H1 (cell line): ENCODE data around the gene STAP2. TPM values are rescaled to one million over a fixed set of nuclear protein-coding genes. Genes with fewer than 3 reads are reported as not detected.
A peak's percentile ranks its signal among the peaks of the same experiment; 100 is the strongest.

Experiments used
- CTCF ChIA-PET: fragments of 300-600 bp; sonication (Branson Sonifier 250); formaldehyde crosslinking; loops from one replicate; lab custom pipeline; 2021; ENCODE audit not compliant: partially characterized antibody; lab: Charles Lee
- POLR2A ChIA-PET: fragments of 300-600 bp; sonication (Branson Sonifier 250); formaldehyde crosslinking; loops from one replicate; lab custom pipeline; 2021; ENCODE audit warnings: inconsistent platforms; ENCODE audit not compliant: partially characterized antibody; lab: Charles Lee
- DNase-seq, 2 experiments: peaks; one replicate each; pipeline versions ENCODE4 v3.0.0 to v3.0.0-alpha.2; 2010 to 2022; ENCODE audit warnings: low spot score in 2 of 2, low read depth in 1 of 2, mixed read lengths in 1 of 2
- FAIRE-seq: peaks from 2 replicates; lab custom pipeline; 2011; peaks lifted over from hg19 to GRCh38; lab: Jason Lieb, UNC
- H2AFZ ChIP-seq: 2 replicates; pipeline ENCODE4 v1.8.1; 2012; ENCODE audit warnings: low read length, inconsistent platforms
- H2AK5ac ChIP-seq: 2 replicates; pipeline ENCODE4 v1.6.1; 2013; ENCODE audit warnings: low read depth, low read length
- H2BK120ac ChIP-seq: replicated peaks from 2 replicates; pipeline ENCODE3; 2013; ENCODE audit warnings: low read depth, low read length, inconsistent platforms
- H2BK12ac ChIP-seq: 2 replicates; pipeline ENCODE4 v1.6.1; 2013; ENCODE audit warnings: low read depth, low read length
- H2BK15ac ChIP-seq: 2 replicates; pipeline ENCODE4 v1.6.1; 2013; ENCODE audit warnings: low read length
- H2BK20ac ChIP-seq: 2 replicates; pipeline ENCODE4 v1.6.1; 2013; ENCODE audit warnings: low read length
- H2BK5ac ChIP-seq: 2 replicates; pipeline ENCODE4 v1.6.1; 2013; ENCODE audit warnings: low read depth, low read length
- H3K14ac ChIP-seq: 2 replicates; pipeline ENCODE4 v1.6.1; 2013; ENCODE audit warnings: inconsistent platforms; ENCODE audit not compliant: insufficient read length
- H3K18ac ChIP-seq: 2 replicates; pipeline ENCODE4 v1.6.1; 2013; ENCODE audit warnings: low read length; ENCODE audit errors: extremely low read depth
- H3K23ac ChIP-seq: 2 replicates; pipeline ENCODE4 v1.6.1; 2013; ENCODE audit warnings: inconsistent platforms; ENCODE audit not compliant: insufficient read length
- H3K23me2 ChIP-seq: 2 replicates; pipeline ENCODE4 v1.6.1; 2013; ENCODE audit warnings: low read depth, low read length
- H3K27ac ChIP-seq: 2 replicates; pipeline ENCODE4 v1.6.1; 2011; ENCODE audit warnings: low read depth, low read length, inconsistent platforms
- H3K27me3 ChIP-seq, 4 experiments: replicated peaks in 1 of 4; 1 replicate in 1 of 4; 2 replicates in 3 of 4; pipeline versions ENCODE4 v1.6.1 to v1.8.1; 2011 to 2013; ENCODE audit warnings: low read length in 3 of 4, mild to moderate bottlenecking in 3 of 4, inconsistent platforms in 2 of 4, mixed read lengths in 2 of 4, moderate library complexity in 1 of 4; ENCODE audit not compliant: control insufficient read depth in 3 of 4, insufficient read depth in 3 of 4; ENCODE audit errors: extremely low read depth in 1 of 4
- H3K36me3 ChIP-seq, 4 experiments: 2 replicates each; pipeline versions ENCODE4 v1.6.1 to v1.8.1; 2011 to 2013; ENCODE audit warnings: mild to moderate bottlenecking in 4 of 4, low read length in 3 of 4, moderate library complexity in 2 of 4, control low read depth in 1 of 4, inconsistent platforms in 1 of 4; ENCODE audit not compliant: insufficient read depth in 4 of 4, control insufficient read depth in 2 of 4
- H3K4ac ChIP-seq: replicated peaks from 2 replicates; pipeline ENCODE3; 2013; ENCODE audit warnings: low read length, low read depth, mixed read lengths, inconsistent platforms; ENCODE audit not compliant: insufficient read length
- H3K4me1 ChIP-seq, 4 experiments: replicated peaks in 1 of 4; 1 replicate in 1 of 4; 2 replicates in 3 of 4; pipeline versions ENCODE4 v1.6.1 to v1.8.1; 2011 to 2013; ENCODE audit warnings: low read length in 3 of 4, inconsistent platforms in 2 of 4, mixed read lengths in 1 of 4; ENCODE audit not compliant: insufficient read depth in 4 of 4, control insufficient read depth in 3 of 4
- H3K4me2 ChIP-seq, 2 experiments: 2 replicates each; pipeline versions ENCODE4 v1.6.1 to v1.8.1; 2011 to 2013; ENCODE audit warnings: low read depth in 2 of 2, low read length in 2 of 2, control low read depth in 1 of 2, inconsistent platforms in 1 of 2, mild to moderate bottlenecking in 1 of 2; ENCODE audit not compliant: insufficient read depth in 1 of 2
- H3K4me3 ChIP-seq, 4 experiments: fragments of 200-600, 300-600 bp in 1 of 4; sonication (generic), shearing (Covaris generic), sonication (Bioruptor Twin) in 1 of 4; 2 replicates each; pipeline versions ENCODE4 v1.5.1 to v1.8.1; 2011 to 2016; ENCODE audit warnings: low read length in 4 of 4, low read depth in 3 of 4, control low read depth in 2 of 4, inconsistent platforms in 2 of 4, mild to moderate bottlenecking in 2 of 4, mixed read lengths in 1 of 4, moderate library complexity in 1 of 4; ENCODE audit not compliant: insufficient read depth in 2 of 4; ENCODE audit errors: extremely low read depth in 1 of 4
- H3K56ac ChIP-seq: replicated peaks from 2 replicates; pipeline ENCODE3; 2013; ENCODE audit warnings: low read depth, mild to moderate bottlenecking, mixed read lengths, low read length, inconsistent platforms; ENCODE audit not compliant: insufficient read length
- H3K79me1 ChIP-seq: 2 replicates; pipeline ENCODE4 v1.6.1; 2013; ENCODE audit warnings: low read depth, low read length, control low read depth
- H3K79me2 ChIP-seq, 2 experiments: 2 replicates each; pipeline versions ENCODE4 v1.6.1 to v1.8.1; 2012 to 2013; ENCODE audit warnings: low read length in 2 of 2, mild to moderate bottlenecking in 2 of 2, inconsistent platforms in 1 of 2; ENCODE audit not compliant: insufficient read depth in 2 of 2, control insufficient read depth in 1 of 2
- H3K9ac ChIP-seq, 4 experiments: replicated peaks in 1 of 4; 1 replicate in 1 of 4; 2 replicates in 3 of 4; pipeline versions ENCODE4 v1.6.1 to v1.8.1; 2011 to 2013; ENCODE audit warnings: low read depth in 3 of 4, low read length in 3 of 4, control low read depth in 2 of 4, mild to moderate bottlenecking in 2 of 4, moderate library complexity in 2 of 4, inconsistent platforms in 1 of 4; ENCODE audit errors: extremely low read depth in 1 of 4
- H3K9me3 ChIP-seq, 2 experiments: 2 replicates each; pipeline versions ENCODE4 v1.6.1 to v1.8.1; 2012 to 2013; ENCODE audit warnings: mild to moderate bottlenecking in 2 of 2, moderate library complexity in 2 of 2, control low read depth in 1 of 2, inconsistent platforms in 1 of 2, low read depth in 1 of 2, low read length in 1 of 2, mixed read lengths in 1 of 2; ENCODE audit not compliant: insufficient read depth in 2 of 2
- H4K20me1 ChIP-seq, 2 experiments: replicated peaks in 1 of 2; 2 replicates each; pipeline versions ENCODE3 to v1.8.1; 2011 to 2013; ENCODE audit warnings: inconsistent platforms in 2 of 2, low read length in 2 of 2, mild to moderate bottlenecking in 1 of 2; ENCODE audit not compliant: insufficient read depth in 2 of 2, control insufficient read depth in 1 of 2
- H4K5ac ChIP-seq: 2 replicates; pipeline ENCODE4 v1.6.1; 2013; ENCODE audit warnings: low read length, low read depth, mixed read lengths, inconsistent platforms; ENCODE audit not compliant: insufficient read length
- H4K8ac ChIP-seq: 2 replicates; pipeline ENCODE4 v1.8.0; 2013; ENCODE audit warnings: mild to moderate bottlenecking, moderate library complexity, low read length, inconsistent platforms; ENCODE audit not compliant: insufficient read depth; ENCODE audit errors: extremely low read depth
- H4K91ac ChIP-seq: replicated peaks from 2 replicates; pipeline ENCODE3; 2013; ENCODE audit warnings: low read length, mixed read lengths, inconsistent platforms; ENCODE audit not compliant: insufficient read length
- CBX8 ChIP-seq: fragments of 300-800, 300-1000 bp; sonication (generic); IDR thresholded peaks from 2 replicates; pipeline ENCODE4 v1.7.1; 2016; ENCODE audit warnings: low read depth, low read length, borderline replicate concordance
- CREB1 ChIP-seq: IDR thresholded peaks from 2 replicates; pipeline ENCODE4 v1.6.1; 2012; ENCODE audit warnings: inconsistent platforms
- EGR1 ChIP-seq: IDR thresholded peaks from 2 replicates; pipeline ENCODE4 v1.6.1; 2011; ENCODE audit warnings: low read depth, low read length, borderline replicate concordance
- JUN ChIP-seq: IDR thresholded peaks from 2 replicates; pipeline ENCODE4 v1.6.1; 2011; ENCODE audit warnings: low read depth, mild to moderate bottlenecking, improper control_type of control experiment, low read length
- KDM4A ChIP-seq: IDR thresholded peaks from one replicate; pipeline ENCODE4 v1.7.1; 2012; ENCODE audit warnings: low read depth, mild to moderate bottlenecking, moderate library complexity, low read length, inconsistent platforms; ENCODE audit not compliant: severe bottlenecking
- POLR2A ChIP-seq, 2 experiments: IDR thresholded peaks; 1 replicate in 1 of 2; 2 replicates in 1 of 2; pipeline ENCODE4 v1.6.1; 2011; ENCODE audit warnings: low read depth in 2 of 2, low read length in 2 of 2, mild to moderate bottlenecking in 2 of 2; ENCODE audit errors: control extremely low read depth in 1 of 2
- SP1 ChIP-seq: IDR thresholded peaks from 2 replicates; pipeline ENCODE4 v1.6.1; 2011; ENCODE audit warnings: low read depth, low read length
- WGBS, 2 experiments: shearing (Covaris generic) in 1 of 2; methylation state at CpG; one replicate each; pipeline versions ENCODE4 v1.1.6 to v1.1.7; 2013 to 2015; ENCODE audit warnings: low lambda C conversion rate in 2 of 2, mixed read lengths in 2 of 2, inconsistent platforms in 1 of 2, low coverage in 1 of 2, missing lambda C conversion rate in 1 of 2; ENCODE audit not compliant: insufficient replicate concordance in 2 of 2, insufficient coverage in 1 of 2, insufficient read length in 1 of 2; ENCODE audit errors: extremely low coverage in 1 of 2, missing lambda C conversion rate in 1 of 2; 5-methylcytosine and 5-hydroxymethylcytosine counted together
- polyA plus RNA-seq, 7 experiments: library from polyadenylated mRNA; depleted of rRNA in 3 of 7; stranded (reverse) in 5 of 7; unstranded in 2 of 7; fragments of >200 nt in 5 of 7; fragments of 200-250 nt in 2 of 7; gene quantifications; 1 replicate in 5 of 7; 2 replicates in 1 of 7; 4 replicates in 1 of 7; pipeline versions ENCODE4 v1.2.1 to v1.2.3, GENCODE V29; 2011 to 2013; ENCODE audit warnings: missing spikeins in 2 of 7, mixed read lengths in 2 of 7
- total RNA-seq: library from RNA; stranded (reverse); fragmentation: NEBNext Ultra II Directional; extraction: Animal tissue kit (Norgen Biotek cat#: 25700); gene quantifications from 2 replicates; pipeline ENCODE4 v1.2.1, GENCODE V29; 2021
- TF ChIP-seq, protein P1 (sequence below): IDR thresholded peaks from 2 replicates; pipeline ENCODE4 v1.6.1; 2011; ENCODE audit warnings: low read depth, mild to moderate bottlenecking, low read length; ENCODE audit not compliant: insufficient read depth
- TF ChIP-seq, protein P2 (sequence below): IDR thresholded peaks from 2 replicates; pipeline ENCODE4 v1.6.1; 2011; ENCODE audit warnings: low read length, improper control_type of control experiment

STAP2 gene
- total and polyA plus RNA-seq, 2 of the 8 experiments (the other 6 are each of a cell fraction or from before 2014, with no cell fraction given), result 15.3 to 37.3 TPM

DNA sequence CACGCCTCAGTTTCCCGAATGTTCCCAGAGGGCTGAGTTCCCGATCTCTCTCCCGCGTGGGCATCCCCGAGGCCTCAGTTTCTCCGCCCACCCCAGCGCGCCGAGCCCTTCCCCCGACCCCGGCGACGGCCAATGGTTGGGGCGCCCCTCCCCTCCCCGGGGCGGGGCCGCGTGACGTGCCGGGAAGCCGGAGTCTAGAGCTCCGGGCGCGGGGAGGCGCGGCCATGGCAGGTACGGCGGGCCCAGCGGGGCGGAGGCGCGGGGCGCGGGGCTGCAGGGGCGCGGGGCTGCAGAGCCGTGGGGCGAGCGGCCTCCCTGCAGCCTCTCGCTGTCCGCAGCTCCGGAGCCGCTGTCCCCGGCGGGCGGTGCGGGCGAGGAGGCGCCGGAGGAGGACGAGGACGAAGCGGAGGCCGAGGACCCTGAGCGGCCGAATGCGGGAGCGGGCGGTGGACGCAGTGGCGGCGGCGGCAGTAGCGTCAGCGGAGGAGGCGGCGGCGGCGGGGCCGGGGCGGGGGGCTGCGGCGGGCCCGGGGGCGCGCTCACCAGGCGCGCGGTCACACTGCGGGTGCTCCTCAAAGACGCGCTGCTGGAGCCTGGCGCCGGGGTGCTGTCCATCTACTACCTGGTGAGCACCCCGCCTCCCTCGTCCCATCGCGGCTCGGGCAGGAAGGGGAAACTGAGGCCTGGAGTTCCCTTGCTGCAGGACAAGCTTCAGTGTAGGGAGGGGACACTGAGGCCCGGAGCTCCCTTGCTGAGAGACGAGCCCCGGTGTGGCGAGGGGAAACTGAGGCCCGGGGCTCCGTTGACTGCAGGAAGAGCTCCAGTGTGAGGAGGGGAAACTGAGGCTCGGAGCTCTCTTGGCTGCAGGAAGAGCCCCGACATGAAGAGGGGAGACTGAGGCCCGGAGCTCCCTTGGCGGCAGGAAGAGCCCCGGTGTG lies 5.0 kb upstream of the STAP2 start, which contains the start of gene MPND:
TSS of gene MPND (plus strand) at position 193 of the 938 bp plus-strand sequence. CDS start at position 225, 32 bp downstream.
- peak within 1 kb of the TSS; percentile 100 for H4K91ac ChIP-seq
- peak within 1 kb of the TSS; percentile 60 for H2BK120ac ChIP-seq
- H3K4me2 ChIP-seq, result peak within 1 kb of the TSS; percentile 62 to 99
- DNase-seq (peak in 1 of 2 experiments; percentile 94), FAIRE-seq (no peak)
- H3K36me3 ChIP-seq, result peaks cover 0 to 12% (median 3%) of the 10 kb centered on the region in 4 experiments; a peak in 2 of 8 replicates
- no peaks in the 10 kb centered on the region for H3K27me3 ChIP-seq
- H2AK5ac ChIP-seq, result no peak within 1 kb of the TSS
- H4K5ac ChIP-seq, result peak within 1 kb of the TSS; percentile 98
- H3K4me3 ChIP-seq, result peak within 1 kb of the TSS; percentile 66 to 92 (median 78)
- H3K4me1 ChIP-seq, result peaks cover 0 to 13% (median 4%) of the 10 kb centered on the region in 4 experiments; a peak in 6 of 7 replicates
- H3K4ac ChIP-seq, result peak within 1 kb of the TSS; percentile 100
- no peak within 1 kb of the TSS for H3K23ac ChIP-seq
- no peaks in the 10 kb centered on the region for H3K79me1 ChIP-seq
- H3K18ac ChIP-seq, result peak within 1 kb of the TSS; percentile 99
- H3K14ac ChIP-seq, result no peak within 1 kb of the TSS
- H3K9me3 ChIP-seq, result no peaks in the 10 kb centered on the region
- H2BK12ac ChIP-seq, result no peak within 1 kb of the TSS; the same call in 1 of the 2 replicates
- peaks cover 0 to 5% of the 10 kb centered on the region in 2 experiments for H4K20me1 ChIP-seq
- peaks cover 0 to 5% of the 10 kb centered on the region in 2 experiments; a peak in 1 of 4 replicates for H3K79me2 ChIP-seq
- no peak within 1 kb of the TSS for H2BK15ac ChIP-seq
- peak within 1 kb of the TSS; percentile 93 for H2BK5ac ChIP-seq
- H3K56ac ChIP-seq, result peak within 1 kb of the TSS; percentile 98
- H3K23me2 ChIP-seq, result peaks cover 11% of the 10 kb centered on the region
- POLR2A ChIA-PET, result interaction anchor here (0.5 to 5.6 kb wide), 35 partner anchors 10 to 1484 kb away, joined by 3 to 72 read pairs (median 4); partner anchors contain the start of genes CHAF1A, FSD1 and YJU2
- WGBS, 2 experiments, result 36% methylated on average over 14 of the region's 101 CpGs; no CpG with 5 or more reads in 1 of the 2 experiments
- peak within 1 kb of the TSS; percentile 97 for H4K8ac ChIP-seq
- peak within 1 kb of the TSS; percentile 78 to 91 (median 90) for H3K9ac ChIP-seq
- peak within 1 kb of the TSS; percentile 9; the same call in 1 of the 2 replicates for H2BK20ac ChIP-seq
- peak within 1 kb of the TSS; percentile 96 for H3K27ac ChIP-seq
- peak within 1 kb of the TSS; percentile 91 for H2AFZ ChIP-seq
- CTCF ChIA-PET, result interaction anchor here (0.5 to 20.4 kb wide), 12 partner anchors 9 to 192 kb away, joined by 3 to 311 read pairs (median 3); partner anchors contain the start of gene SHD
- TF ChIP-seq JUN, result no peak
- TF ChIP-seq, protein P1, sequence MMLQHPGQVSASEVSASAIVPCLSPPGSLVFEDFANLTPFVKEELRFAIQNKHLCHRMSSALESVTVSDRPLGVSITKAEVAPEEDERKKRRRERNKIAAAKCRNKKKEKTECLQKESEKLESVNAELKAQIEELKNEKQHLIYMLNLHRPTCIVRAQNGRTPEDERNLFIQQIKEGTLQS, result no peak
- no peak for TF ChIP-seq EGR1
- TF ChIP-seq, protein P2, sequence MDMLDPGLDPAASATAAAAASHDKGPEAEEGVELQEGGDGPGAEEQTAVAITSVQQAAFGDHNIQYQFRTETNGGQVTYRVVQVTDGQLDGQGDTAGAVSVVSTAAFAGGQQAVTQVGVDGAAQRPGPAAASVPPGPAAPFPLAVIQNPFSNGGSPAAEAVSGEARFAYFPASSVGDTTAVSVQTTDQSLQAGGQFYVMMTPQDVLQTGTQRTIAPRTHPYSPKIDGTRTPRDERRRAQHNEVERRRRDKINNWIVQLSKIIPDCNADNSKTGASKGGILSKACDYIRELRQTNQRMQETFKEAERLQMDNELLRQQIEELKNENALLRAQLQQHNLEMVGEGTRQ, result 0 out of 2 replicates have a peak, but pooled peaks have one; percentile 3
- no peak for TF ChIP-seq POLR2A (IDR thresholded peaks at IDR 0.05; ENCODE audit: control extremely low read depth in 1 of 2, low read depth in 2 of 2, low read length in 2 of 2)
- TF ChIP-seq CREB1, result peak; percentile 72; the same call in 1 of the 2 replicates
- no peak for TF ChIP-seq SP1
- TF ChIP-seq CBX8, result no peak
- peak; percentile 40 for TF ChIP-seq KDM4A
